Fibroblast of villous mesenchyme (primary cell): Measurements from ENCODE around the gene BBS9. TPM values are rescaled to one million over a fixed set of nuclear protein-coding genes. Genes with fewer than 3 reads are reported as not detected.

ENCODE experiments used
- DNase-seq: peaks from one replicate; pipeline ENCODE4 v3.0.0-alpha.2; 2010; ENCODE audit warnings: low read depth
- H3K4me3 ChIP-seq: 2 replicates; pipeline ENCODE4 v1.5.1; 2011; ENCODE audit warnings: low read depth, mild to moderate bottlenecking, low read length
- CTCF ChIP-seq: IDR thresholded peaks from 2 replicates; pipeline ENCODE4 v1.5.1; 2012; ENCODE audit warnings: low read depth, mild to moderate bottlenecking, low read length; ENCODE audit not compliant: insufficient read depth
- total RNA-seq: library from RNA; depleted of rRNA; stranded (reverse); fragments of >200 nt; gene quantifications from 2 replicates; pipeline ENCODE4 v1.2.3, GENCODE V29; 2012

Gene BBS9
- total RNA-seq, 1 donor: 20.7 TPM

GRCh38 chr7:33420311-33420940 is 291.1 kb downstream of the BBS9 start:
- no peak for DNase-seq
- TF ChIP-seq CTCF: no peak
- H3K4me3 ChIP-seq: no peak overlapping the region

GRCh38 chr7:33421429-33421828 is 292.1 kb downstream of the BBS9 start:
- H3K4me3 ChIP-seq: no peak overlapping the region
- TF ChIP-seq CTCF: no peak
- no peak for DNase-seq

- DNase-seq: no peak
- TF ChIP-seq CTCF: no peak
- H3K4me3 ChIP-seq: no peak overlapping the region
Observed at GRCh38 chr7:33422141-33422540, 292.8 kb downstream of the BBS9 start.

GRCh38 chr7:33422825-33423645 is 293.7 kb downstream of the BBS9 start:
- TF ChIP-seq CTCF: no peak
- no peak for DNase-seq
- no peak overlapping the region for H3K4me3 ChIP-seq

- no peak for DNase-seq
- TF ChIP-seq CTCF: peak; percentile 37
- H3K4me3 ChIP-seq: no peak overlapping the region
Observed at GRCh38 chr7:33423646-33424020, 294.3 kb downstream of the BBS9 start.

GRCh38 chr7:33425395-33425794 is 296.0 kb downstream of the BBS9 start:
- no peak for DNase-seq
- TF ChIP-seq CTCF: no peak
- H3K4me3 ChIP-seq: no peak overlapping the region
